ENCODE data around the gene LILRB2. TPM values are rescaled to one million over a fixed set of nuclear protein-coding genes. Genes with fewer than 3 reads are reported as not detected.
A peak's percentile ranks its signal among the peaks of the same experiment; 100 is the strongest.

Gene LILRB2
- total and polyA plus RNA-seq, 3 experiments from 2014 or later = 0.24 to 0.42 TPM; not detected in 1

GRCh38 chr19:54262066-54262465 is 18.8 kb downstream of the LILRB2 start:
- CTCF ChIA-PET = no interaction called here
- no peak overlapping the region for H3K27ac Mint-ChIP-seq
- no peak overlapping the region for H3K27ac ChIP-seq (ENCODE audit: low read depth, low read length)
- no peaks in the 10 kb centered on the region for H3K36me3 Mint-ChIP-seq
- POLR2A ChIA-PET = no interaction called here
- H3K36me3 ChIP-seq (ENCODE audit: insufficient read depth, low read length) = no peaks in the 10 kb centered on the region
- peaks cover 0 to 2% (median 0%) of the 10 kb centered on the region in 3 donors for H3K4me1 Mint-ChIP-seq
- no peaks in the 10 kb centered on the region for H3K9me3 ChIP-seq (ENCODE audit: low read length)
- no peaks in the 10 kb centered on the region for H3K9me3 Mint-ChIP-seq
- H3K27me3 ChIP-seq (ENCODE audit: insufficient read depth, low read length, poor library complexity, severe bottlenecking) = no peaks in the 10 kb centered on the region
- H3K4me3 ChIP-seq (ENCODE audit: low read length) = no peak overlapping the region
- peaks cover 4 to 22% of the 10 kb centered on the region in 2 donors for H3K27me3 Mint-ChIP-seq
- H3K4me3 Mint-ChIP-seq = no peak overlapping the region
- H3K4me1 ChIP-seq (ENCODE audit: insufficient read depth, low read length) = no peaks in the 10 kb centered on the region
- no peak for DNase-seq

- CTCF ChIA-PET = interaction anchor here (2.0 kb wide), 1 partner anchor 9 kb away, joined by 9 read pairs; no protein-coding TSS in a partner anchor
- Histone ChIP-seq H3K4me3 (ENCODE audit: low read length) (no peak within 1 kb of the TSS), H3K4me1 (ENCODE audit: insufficient read depth, low read length) (no peaks in the 10 kb centered on the region), H3K36me3 (ENCODE audit: insufficient read depth, low read length) (no peaks in the 10 kb centered on the region), H3K27me3 (ENCODE audit: insufficient read depth, low read length, poor library complexity, severe bottlenecking) (no peaks in the 10 kb centered on the region), H3K9me3 (ENCODE audit: low read length) (no peaks in the 10 kb centered on the region), H3K27ac (ENCODE audit: low read depth, low read length) (no peak within 1 kb of the TSS)
- Mint-ChIP-seq H3K9me3 (no peaks in the 10 kb centered on the region), H3K27me3 (peaks cover 8 to 18% of the 10 kb centered on the region in 2 donors), H3K36me3 (no peaks in the 10 kb centered on the region), H3K27ac (peak within 1 kb of the TSS in 1 of 8 donors; percentile 91), H3K4me1 (no peaks in the 10 kb centered on the region), H3K4me3 (no peak within 1 kb of the TSS)
- POLR2A ChIA-PET = no interaction called here
- no peak for DNase-seq
These were observed 23.8 kb downstream of the LILRB2 start, which contains the start of gene LILRB5 for GRCh38 chr19:54257116-54257480. Gene LILRB5, minus strand, starts transcription at chr19:54257273. Its CDS starts 80 bp downstream, at chr19:54257193.

- Mint-ChIP-seq H3K9me3 (no peaks in the 10 kb centered on the region), H3K4me1 (no peaks in the 10 kb centered on the region), H3K36me3 (no peaks in the 10 kb centered on the region), H3K27ac (peak overlapping the region in 1 of 8 donors; percentile 91), H3K4me3 (no peak overlapping the region), H3K27me3 (peaks cover 8 to 16% of the 10 kb centered on the region in 2 donors)
- no peaks in the 10 kb centered on the region for H3K36me3 ChIP-seq (ENCODE audit: insufficient read depth, low read length)
- ChIA-PET CTCF (interaction anchor here (2.0 kb wide), 1 partner anchor 10 kb away, joined by 9 read pairs; no protein-coding TSS in a partner anchor), POLR2A (no interaction called here)
- no peaks in the 10 kb centered on the region for H3K27me3 ChIP-seq (ENCODE audit: insufficient read depth, low read length, poor library complexity, severe bottlenecking)
- no peak overlapping the region for H3K4me3 ChIP-seq (ENCODE audit: low read length)
- H3K9me3 ChIP-seq (ENCODE audit: low read length) = no peaks in the 10 kb centered on the region
- no peaks in the 10 kb centered on the region for H3K4me1 ChIP-seq (ENCODE audit: insufficient read depth, low read length)
- no peak overlapping the region for H3K27ac ChIP-seq (ENCODE audit: low read depth, low read length)
- DNase-seq = no peak
These were observed 24.4 kb downstream of the LILRB2 start for GRCh38 chr19:54256250-54257115.

- Histone ChIP-seq H3K36me3 (ENCODE audit: insufficient read depth, low read length) (no peaks in the 10 kb centered on the region), H3K27ac (ENCODE audit: low read depth, low read length) (no peak overlapping the region), H3K4me1 (ENCODE audit: insufficient read depth, low read length) (no peaks in the 10 kb centered on the region), H3K4me3 (ENCODE audit: low read length) (no peak overlapping the region), H3K9me3 (ENCODE audit: low read length) (no peaks in the 10 kb centered on the region), H3K27me3 (ENCODE audit: insufficient read depth, low read length, poor library complexity, severe bottlenecking) (no peaks in the 10 kb centered on the region)
- no peaks in the 10 kb centered on the region for H3K4me1 Mint-ChIP-seq
- DNase-seq = no peak
- H3K27me3 Mint-ChIP-seq = peaks cover 8 to 17% of the 10 kb centered on the region in 2 donors
- H3K27ac Mint-ChIP-seq = peak overlapping the region in 1 of 8 donors; percentile 96
- H3K4me3 Mint-ChIP-seq = no peak overlapping the region
- no peaks in the 10 kb centered on the region for H3K9me3 Mint-ChIP-seq
- POLR2A ChIA-PET = no interaction called here
- no peaks in the 10 kb centered on the region for H3K36me3 Mint-ChIP-seq
- CTCF ChIA-PET = no interaction called here
These were observed 25.7 kb downstream of the LILRB2 start for GRCh38 chr19:54255105-54255775.

GRCh38 chr19:54254195-54254906 is 26.6 kb downstream of the LILRB2 start:
- H3K9me3 Mint-ChIP-seq = no peaks in the 10 kb centered on the region
- H3K27ac Mint-ChIP-seq = no peak overlapping the region
- no peaks in the 10 kb centered on the region for H3K4me1 Mint-ChIP-seq
- POLR2A ChIA-PET = no interaction called here
- Histone ChIP-seq H3K27me3 (ENCODE audit: insufficient read depth, low read length, poor library complexity, severe bottlenecking) (no peaks in the 10 kb centered on the region), H3K9me3 (ENCODE audit: low read length) (no peaks in the 10 kb centered on the region), H3K4me1 (ENCODE audit: insufficient read depth, low read length) (no peaks in the 10 kb centered on the region), H3K27ac (ENCODE audit: low read depth, low read length) (no peak overlapping the region), H3K4me3 (ENCODE audit: low read length) (no peak overlapping the region), H3K36me3 (ENCODE audit: insufficient read depth, low read length) (no peaks in the 10 kb centered on the region)
- CTCF ChIA-PET = no interaction called here
- peaks cover 8 to 19% of the 10 kb centered on the region in 2 donors for H3K27me3 Mint-ChIP-seq
- H3K36me3 Mint-ChIP-seq = no peaks in the 10 kb centered on the region
- DNase-seq = no peak
- no peak overlapping the region for H3K4me3 Mint-ChIP-seq

- H3K27me3 ChIP-seq (ENCODE audit: insufficient read depth, low read length, poor library complexity, severe bottlenecking) = no peaks in the 10 kb centered on the region
- Mint-ChIP-seq H3K4me1 (no peaks in the 10 kb centered on the region), H3K27ac (no peak overlapping the region), H3K27me3 (peaks cover 8 to 17% of the 10 kb centered on the region in 2 donors), H3K4me3 (no peak overlapping the region), H3K9me3 (no peaks in the 10 kb centered on the region), H3K36me3 (no peaks in the 10 kb centered on the region)
- no peak overlapping the region for H3K27ac ChIP-seq (ENCODE audit: low read depth, low read length)
- no peak for DNase-seq
- no peaks in the 10 kb centered on the region for H3K36me3 ChIP-seq (ENCODE audit: insufficient read depth, low read length)
- no peak overlapping the region for H3K4me3 ChIP-seq (ENCODE audit: low read length)
- POLR2A ChIA-PET = no interaction called here
- H3K4me1 ChIP-seq (ENCODE audit: insufficient read depth, low read length) = no peaks in the 10 kb centered on the region
- H3K9me3 ChIP-seq (ENCODE audit: low read length) = no peaks in the 10 kb centered on the region
- CTCF ChIA-PET = interaction anchor here (0.6 kb wide), 1 partner anchor 77 kb away, joined by 4 read pairs; no protein-coding TSS in a partner anchor
These were observed 27.3 kb downstream of the LILRB2 start for GRCh38 chr19:54253331-54254194.

GRCh38 chr19:54252845-54253244 is 28.1 kb downstream of the LILRB2 start:
- no peak overlapping the region for H3K27ac Mint-ChIP-seq
- CTCF ChIA-PET = interaction anchor here (0.6 kb wide), 1 partner anchor 78 kb away, joined by 4 read pairs; no protein-coding TSS in a partner anchor
- Histone ChIP-seq H3K36me3 (ENCODE audit: insufficient read depth, low read length) (no peaks in the 10 kb centered on the region), H3K9me3 (ENCODE audit: low read length) (no peaks in the 10 kb centered on the region), H3K4me1 (ENCODE audit: insufficient read depth, low read length) (no peaks in the 10 kb centered on the region), H3K4me3 (ENCODE audit: low read length) (no peak overlapping the region), H3K27ac (ENCODE audit: low read depth, low read length) (no peak overlapping the region), H3K27me3 (ENCODE audit: insufficient read depth, low read length, poor library complexity, severe bottlenecking) (no peaks in the 10 kb centered on the region)
- DNase-seq = no peak
- H3K27me3 Mint-ChIP-seq = peaks cover 8 to 15% of the 10 kb centered on the region in 2 donors
- POLR2A ChIA-PET = no interaction called here
- no peaks in the 10 kb centered on the region for H3K36me3 Mint-ChIP-seq
- peaks cover 5 to 6% (median 6%) of the 10 kb centered on the region in 3 donors for H3K4me1 Mint-ChIP-seq
- no peaks in the 10 kb centered on the region for H3K9me3 Mint-ChIP-seq
- no peak overlapping the region for H3K4me3 Mint-ChIP-seq

All from CD8-positive, alpha-beta memory T cell (primary cell).